Epithelial cell of prostate (primary cell): ENCODE results near the gene SLC30A1.

Source experiments
- DNase-seq: peaks from one replicate; pipeline ENCODE4 v3.0.0-alpha.2; 2011; ENCODE audit warnings: low read depth, low spot score
- H3K27ac ChIP-seq: fragments of 450-650 bp; 2 replicates; pipeline ENCODE4 v1.5.1; 2017; ENCODE audit warnings: mild to moderate bottlenecking

The SLC30A1 gene

GRCh38 chr1:211529011-211529410 is 50.0 kb downstream of the SLC30A1 start:
- H3K27ac ChIP-seq, result no peak overlapping the region
- no peak for DNase-seq

GRCh38 chr1:211527888-211528287 is 51.1 kb downstream of the SLC30A1 start:
- no peak overlapping the region for H3K27ac ChIP-seq
- DNase-seq, result no peak

GRCh38 chr1:211527006-211527405 is 52.0 kb downstream of the SLC30A1 start:
- no peak overlapping the region for H3K27ac ChIP-seq
- DNase-seq, result no peak

- H3K27ac ChIP-seq, result no peak overlapping the region
- DNase-seq, result no peak
Observed at GRCh38 chr1:211526101-211526500, 52.9 kb downstream of the SLC30A1 start.

- H3K27ac ChIP-seq, result no peak overlapping the region
- no peak for DNase-seq
Observed at GRCh38 chr1:211525101-211525676, 53.8 kb downstream of the SLC30A1 start.

GRCh38 chr1:211524521-211524920 is 54.4 kb downstream of the SLC30A1 start:
- H3K27ac ChIP-seq, result no peak overlapping the region
- no peak for DNase-seq

- no peak for DNase-seq
- H3K27ac ChIP-seq, result no peak overlapping the region
Observed at GRCh38 chr1:211522804-211523203, 56.2 kb downstream of the SLC30A1 start.
